HG02852 (cell line): ENCODE measurements around the gene CIDEA.

Source experiments
- ATAC-seq: cut with Tn5 transposase; IDR thresholded peaks from one replicate; pipeline ENCODE4 v1.9.1; 2021; ENCODE audit warnings: mild to moderate bottlenecking, moderate library complexity; ENCODE audit not compliant: unreplicated experiment

Gene CIDEA

DNA sequence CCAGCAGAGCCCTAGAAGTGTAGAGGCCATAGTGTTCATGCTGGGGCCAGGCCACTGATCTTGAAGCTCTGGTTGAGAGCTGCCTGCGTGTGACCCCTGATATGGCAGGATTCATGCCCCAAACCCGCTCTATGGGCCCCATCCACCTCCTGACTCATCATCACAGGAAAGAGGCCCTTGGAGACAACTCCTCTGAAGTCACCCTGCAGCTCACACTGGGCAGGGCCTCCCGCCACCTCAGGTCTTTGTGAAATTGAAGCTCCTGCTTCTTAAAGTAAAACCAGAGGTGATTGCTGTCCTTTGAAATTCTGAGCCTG is 41.9 kb downstream of the CIDEA start:
- no peak for ATAC-seq

DNA sequence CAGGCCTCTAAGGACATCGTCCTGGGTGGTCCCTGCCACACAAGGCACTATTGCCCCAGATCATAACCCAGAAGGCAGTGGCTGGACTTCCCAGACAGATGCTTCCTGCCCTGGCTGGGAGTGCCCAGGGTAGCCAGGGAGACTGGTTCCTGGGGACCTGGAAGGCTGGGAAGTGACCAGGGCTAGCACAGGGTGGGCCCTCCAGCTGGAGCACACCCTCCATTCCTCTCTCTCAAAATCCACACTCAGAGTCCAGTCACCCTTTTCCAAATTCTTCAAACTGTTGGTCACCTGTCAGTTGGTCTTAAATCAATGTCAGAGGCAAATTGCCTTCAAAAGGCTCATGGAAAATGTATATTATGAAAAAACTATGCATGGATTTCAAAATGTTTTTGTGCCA is 42.3 kb downstream of the CIDEA start:
- no peak for ATAC-seq

DNA sequence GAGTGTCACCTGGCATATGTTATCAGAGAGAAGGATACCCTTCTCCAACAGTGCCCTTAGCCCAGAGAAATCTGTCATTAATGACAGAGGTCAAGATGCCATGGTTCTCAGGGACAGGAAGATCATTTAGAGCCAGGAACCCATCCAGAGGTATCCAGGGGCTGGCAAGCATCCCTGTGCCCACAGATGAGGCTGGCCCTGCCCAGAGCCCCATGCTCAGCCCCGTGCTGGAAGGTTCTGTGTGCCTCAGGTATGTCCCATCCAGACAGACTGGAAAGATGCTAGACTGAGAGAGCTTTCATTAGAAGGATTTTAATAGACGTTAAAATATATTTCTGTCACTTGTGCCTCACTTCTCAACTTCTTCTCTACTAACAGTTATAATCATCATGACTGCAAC is 45.7 kb downstream of the CIDEA start:
- no peak for ATAC-seq

DNA sequence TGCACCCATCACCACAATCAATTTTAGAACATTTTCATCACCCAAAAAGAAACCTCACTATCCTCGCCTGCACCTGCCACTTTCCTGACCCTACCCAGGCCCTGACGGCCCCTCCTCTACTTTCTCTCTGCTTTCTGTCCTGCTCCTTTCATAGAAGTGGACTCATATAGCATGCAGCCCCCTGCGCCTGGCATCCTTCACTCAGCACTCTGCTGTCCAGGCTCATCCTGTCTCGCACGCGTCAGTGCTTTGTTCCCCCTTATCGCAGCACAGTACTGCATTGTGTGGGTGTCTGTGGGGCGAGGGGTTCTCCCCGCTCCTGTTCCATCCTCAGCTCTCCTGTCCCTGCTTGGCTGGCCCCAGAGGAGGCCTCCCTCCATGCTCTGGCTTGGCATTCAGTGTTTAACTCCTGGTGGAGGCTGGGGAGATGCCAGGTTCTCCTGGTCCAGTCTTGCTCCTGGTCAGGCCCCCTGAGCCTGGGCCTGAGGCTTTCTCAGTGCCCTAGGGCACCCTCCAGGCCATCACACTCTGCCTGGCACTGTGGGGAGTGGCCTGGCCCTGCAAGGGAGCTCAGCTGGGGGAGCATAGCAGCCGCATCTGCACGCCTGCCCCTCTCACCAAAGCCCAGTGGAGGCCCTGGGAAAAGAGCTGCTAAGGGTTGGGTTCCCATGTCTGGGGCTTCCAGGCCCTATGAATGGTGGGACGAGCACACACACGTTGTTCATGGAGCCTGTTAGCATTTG is 47.3 kb downstream of the CIDEA start:
- ATAC-seq, result no peak

DNA sequence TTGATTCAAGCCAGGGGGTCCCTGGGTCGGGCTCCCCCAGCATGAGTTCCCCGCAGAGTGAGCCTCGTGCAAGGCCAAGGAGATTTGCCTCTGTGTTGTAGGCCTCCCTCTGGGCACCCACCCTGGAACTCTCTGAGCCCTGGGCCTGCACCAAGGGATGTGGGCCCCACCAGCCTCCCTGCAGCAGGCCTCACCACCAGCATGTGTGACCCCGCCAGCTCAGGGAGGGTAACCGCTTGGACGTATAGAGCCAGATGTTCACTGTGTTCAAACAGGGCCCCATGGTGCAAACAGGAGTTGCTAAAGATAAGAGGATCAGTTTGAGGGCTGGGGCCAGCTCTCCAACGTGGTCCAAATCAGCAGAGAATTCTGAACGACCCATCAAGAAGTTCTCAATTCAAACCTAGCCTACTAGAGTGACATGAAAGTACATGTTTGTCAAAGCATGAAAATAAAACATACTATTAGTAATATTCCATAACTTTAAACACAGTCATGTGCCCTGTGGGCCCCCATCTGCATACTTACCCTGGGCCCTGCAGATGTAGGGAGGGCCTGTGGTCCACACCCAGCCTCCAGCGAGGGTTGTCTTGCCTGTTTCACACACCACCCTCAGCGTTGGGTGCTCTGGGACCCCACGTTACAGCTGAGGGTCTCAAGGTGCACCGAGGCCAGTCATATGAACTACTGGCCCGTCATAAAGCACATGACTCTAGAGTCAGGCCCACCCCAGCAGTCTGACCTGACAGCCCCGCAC is 48.4 kb downstream of the CIDEA start:
- no peak for ATAC-seq

DNA sequence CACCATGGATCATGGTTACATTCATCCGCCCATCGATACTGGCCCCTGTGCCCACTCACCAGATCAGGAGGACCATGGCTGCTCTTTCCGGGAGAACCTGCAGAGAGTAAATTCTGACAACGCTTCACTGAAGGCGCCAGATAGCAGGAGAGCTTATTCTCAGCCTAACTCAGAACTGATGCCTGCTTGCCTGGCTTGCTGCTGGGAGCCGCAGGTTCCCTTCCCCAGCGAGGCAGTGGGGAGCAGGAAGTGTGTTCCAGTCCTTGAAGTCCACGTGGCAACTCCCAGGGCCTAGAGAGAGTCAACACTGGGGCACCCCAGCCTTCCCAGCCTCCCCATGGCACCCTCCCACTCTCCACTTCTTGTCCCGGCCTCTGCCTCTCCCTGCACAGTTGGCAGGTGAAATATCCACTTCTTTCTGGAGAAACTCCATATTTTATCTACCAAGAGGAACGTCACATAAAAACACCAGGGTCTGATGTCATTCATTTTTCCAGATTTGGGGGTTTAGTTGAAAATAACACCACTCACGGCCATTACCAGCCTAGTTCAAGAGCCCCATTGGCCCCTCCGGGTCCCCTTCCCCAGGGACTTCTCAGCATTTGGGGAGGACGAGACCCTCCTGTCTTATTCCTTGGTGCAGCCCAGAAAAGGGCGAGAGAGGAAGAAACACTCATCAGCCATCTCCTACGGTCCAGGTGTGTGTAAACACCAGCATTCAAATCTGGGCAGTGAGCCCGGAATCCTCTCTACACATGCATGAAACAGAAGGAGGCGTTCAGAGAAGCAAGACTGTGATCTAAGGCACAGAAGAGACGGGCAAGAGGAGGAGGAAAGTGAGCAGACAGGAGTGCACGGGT is 50.4 kb downstream of the CIDEA start:
- ATAC-seq, result no peak

DNA sequence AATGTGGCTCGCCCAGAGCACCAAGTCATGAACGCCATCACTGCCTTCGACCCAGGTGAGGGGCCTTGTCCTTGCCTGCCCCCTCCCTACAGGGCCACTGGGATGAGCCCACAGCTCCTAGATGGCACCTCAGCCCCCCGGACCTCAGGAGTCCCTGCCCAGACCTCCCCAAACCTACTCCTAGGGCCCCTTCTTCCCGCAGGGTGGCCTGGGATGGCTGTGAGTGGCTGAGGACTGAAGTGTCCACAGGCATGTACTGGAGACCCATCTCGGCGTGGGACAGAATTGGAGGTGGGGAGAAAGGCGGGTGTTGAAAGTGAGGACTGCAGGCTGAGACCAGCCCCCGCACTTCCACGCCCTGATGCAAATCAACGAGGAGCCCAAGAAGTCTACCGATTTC is 51.0 kb downstream of the CIDEA start:
- no peak for ATAC-seq

DNA sequence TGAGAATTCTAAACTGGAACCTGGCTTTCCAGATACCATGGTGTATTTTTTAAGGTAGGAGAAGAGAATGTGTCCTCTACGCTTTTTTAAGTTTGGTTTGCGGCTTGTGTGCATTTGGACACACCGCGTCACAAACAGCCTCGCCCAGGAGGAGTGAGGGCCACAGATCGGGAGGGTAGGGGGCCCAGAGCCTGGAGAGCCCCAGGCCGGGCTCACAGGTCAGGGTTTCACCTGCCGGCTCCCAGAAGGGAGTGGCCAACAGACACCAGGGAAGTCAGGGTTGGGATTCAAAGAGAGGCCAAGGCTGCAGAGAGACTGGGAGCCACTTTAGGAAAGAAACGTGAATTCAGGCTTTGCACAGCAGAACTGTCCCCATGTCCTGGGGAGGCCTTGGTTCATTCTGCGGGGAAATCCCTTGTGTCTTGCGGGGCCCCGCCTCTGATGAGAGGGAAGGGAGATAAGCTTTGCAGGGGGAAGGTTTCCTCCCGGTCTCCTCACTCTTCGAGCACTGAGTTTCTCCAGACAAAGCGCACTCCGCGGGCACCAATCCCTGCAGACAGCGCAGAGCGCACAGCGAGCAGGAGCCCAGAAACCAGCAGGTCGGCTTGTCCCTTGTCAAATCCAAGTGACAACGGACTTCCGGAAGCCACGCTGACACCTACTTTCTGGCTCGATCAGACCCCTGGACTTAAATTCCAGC is 51.9 kb downstream of the CIDEA start:
- no peak for ATAC-seq

DNA sequence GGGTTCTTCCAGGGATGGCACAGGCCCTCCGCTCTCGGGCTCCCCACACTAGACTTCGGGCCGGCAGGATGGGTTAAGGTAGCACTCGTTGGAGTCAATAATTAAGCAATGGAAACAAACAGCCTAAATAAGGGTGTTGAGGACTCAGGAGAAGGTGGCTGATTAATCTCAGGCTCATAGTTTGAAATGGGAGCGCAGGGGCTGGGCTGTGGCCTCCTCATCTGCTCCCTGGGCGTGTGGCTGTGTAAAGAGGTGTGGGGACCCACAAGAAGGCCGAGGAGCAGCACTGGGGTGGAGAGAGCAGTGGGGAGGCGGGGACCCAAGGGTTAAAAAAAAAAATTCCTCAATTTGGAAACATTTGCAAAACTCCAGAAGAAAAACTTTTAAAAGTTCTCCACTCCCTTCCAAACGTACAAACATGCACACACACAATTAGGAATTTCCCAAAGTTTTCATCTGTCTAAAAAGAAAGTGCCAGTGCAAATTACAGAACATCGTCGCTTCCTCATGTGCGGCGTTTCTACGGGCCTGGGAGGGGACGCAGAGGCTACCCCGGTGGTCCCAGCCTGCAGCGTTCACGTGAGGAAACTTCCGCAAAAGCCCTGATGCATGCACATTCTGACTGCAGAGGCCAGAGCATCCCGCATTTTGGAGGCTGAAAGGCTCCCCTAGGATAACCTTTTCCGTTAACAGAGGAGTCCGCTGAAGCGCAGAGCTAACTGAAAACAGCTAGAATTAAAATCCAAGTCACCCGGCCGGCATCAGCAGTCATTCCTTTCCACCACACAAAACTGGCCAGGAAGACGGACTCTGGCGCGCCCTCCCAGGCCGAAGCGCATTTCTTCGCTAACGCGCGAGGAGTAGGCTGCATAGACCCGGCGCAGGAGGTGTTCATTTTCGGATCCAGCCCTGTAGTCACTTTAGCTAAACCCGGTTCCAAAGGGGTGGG is 52.9 kb downstream of the CIDEA start:
- ATAC-seq, result peak; percentile 9

DNA sequence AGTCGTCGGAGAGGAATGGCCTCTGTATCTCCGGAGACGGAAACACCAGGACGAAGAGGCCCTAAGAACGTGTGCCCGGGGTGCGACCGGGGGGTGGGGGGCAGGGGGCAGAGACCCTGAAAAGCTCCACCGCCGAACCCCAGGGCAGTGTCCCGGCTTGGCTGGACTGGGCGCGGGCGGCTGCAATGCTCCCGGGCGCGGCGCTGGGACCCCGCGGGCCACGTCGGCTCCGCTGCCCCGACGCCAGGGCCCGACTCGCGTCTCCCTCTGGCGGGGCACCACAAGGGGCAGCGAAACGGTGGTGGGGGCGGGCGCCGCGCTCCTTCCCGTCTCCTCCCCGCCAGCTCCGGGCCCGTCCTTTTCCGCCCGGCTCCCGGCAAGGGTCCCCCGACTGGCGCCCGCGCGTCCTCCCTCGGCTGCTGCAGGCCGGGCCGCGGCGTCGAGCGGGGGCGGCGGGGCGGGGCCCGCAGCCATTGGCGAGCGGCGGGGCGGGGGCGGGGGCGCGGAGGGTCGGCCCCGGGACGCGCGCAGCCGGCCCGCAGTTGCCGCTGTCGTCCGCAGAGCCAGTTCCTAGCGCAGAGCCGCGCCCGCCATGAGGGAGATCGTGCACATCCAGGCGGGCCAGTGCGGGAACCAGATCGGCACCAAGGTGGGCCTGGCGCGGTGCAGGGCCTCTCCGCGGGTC is 53.7 kb downstream of the CIDEA start, which contains the start of gene TUBB6:
TUBB6 (plus strand) TSS at position 541 of the 685 bp plus-strand sequence; CDS start at position 593, 52 bp downstream.
- peak; percentile 56 for ATAC-seq

DNA sequence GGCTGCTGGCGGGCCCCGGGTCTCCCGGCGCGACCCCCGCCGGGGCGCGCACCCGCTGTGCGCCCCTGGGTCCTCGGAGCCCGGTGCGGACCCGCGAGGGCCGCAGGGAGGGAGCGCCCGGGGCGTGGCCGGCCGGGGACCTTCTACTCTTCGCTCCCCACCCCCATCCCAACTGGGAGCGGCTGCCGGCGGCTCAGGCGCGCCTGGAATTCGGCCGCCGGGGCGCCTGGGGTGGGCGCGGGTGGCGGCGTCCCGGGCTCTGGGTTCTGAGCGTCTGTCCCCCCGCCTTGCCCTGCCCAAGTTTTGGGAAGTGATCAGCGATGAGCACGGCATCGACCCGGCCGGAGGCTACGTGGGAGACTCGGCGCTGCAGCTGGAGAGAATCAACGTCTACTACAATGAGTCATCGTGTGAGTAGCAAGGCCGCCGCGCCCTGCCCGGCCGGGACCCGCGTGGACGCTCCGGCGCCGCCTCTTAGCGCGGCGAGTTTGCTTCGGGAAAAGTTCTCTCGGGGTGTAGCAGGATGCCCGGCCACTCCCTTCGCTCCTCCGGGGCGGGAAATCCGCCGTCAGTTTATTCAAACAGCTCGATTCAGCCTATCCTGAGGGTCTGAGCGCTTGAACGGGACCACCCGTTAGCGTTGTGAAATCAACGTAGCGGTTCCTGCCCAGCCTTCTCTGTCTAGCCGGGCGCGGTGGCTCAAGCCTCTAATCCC is 54.4 kb downstream of the CIDEA start:
- ATAC-seq, result peak; percentile 68

DNA sequence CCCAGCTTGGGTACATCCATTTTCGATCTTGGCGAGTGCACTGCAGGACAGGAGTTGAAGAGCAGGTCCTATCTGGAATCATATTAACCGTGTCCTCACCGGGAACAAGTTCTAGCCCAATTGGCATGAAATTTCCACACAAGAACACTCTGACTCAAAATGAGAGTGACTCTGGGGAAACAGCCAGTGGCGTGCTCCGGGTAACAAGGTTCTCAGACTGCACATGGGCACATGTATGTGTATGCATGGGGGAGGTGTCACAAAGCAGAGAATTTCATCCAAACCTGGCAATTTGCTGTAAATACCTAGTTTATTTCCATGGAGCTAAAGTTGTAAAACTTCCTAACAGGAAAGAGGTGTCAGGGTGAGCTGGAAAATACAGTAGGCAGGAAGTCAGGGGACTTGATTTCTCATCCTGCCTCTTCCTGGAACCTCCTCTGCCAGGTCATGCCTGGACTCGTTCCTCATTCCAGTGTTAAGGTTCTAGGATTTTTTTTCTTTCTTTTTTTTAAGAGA is 55.6 kb downstream of the CIDEA start:
- no peak for ATAC-seq

DNA sequence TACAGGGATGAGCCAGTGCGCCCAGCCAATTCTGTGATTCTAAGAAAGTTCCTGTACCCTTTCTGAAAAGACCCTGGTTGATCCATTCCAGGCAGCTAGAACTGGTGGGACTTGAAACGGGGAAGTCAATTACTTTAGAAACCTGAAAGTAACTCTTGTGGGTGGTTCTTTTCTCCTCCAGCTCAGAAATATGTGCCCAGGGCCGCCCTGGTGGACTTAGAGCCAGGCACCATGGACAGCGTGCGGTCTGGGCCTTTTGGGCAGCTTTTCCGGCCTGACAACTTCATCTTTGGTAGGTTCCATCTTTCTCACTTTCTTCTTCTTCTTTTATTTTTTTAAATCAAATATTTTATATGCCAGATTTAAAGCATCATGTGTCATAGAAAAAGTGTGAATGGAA is 56.6 kb downstream of the CIDEA start:
- no peak for ATAC-seq

DNA sequence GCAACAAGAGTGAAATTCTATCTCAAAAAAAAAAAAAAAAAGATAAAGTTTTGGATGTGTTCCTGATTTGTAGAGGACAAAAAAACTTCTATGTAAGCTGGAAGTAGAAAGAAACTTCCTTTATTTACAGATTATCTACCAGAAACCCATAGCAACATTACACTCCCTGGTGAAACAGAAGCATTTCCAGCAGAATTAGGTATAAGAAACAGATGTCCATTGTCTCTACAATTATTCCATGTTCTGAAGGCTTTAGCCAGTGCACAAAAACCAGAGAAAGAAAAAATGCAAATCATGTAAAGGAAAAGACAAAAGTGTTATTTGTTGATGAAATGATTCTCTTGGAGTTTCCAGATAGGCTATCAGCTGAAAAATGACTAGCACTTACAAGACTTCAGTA is 58.8 kb downstream of the CIDEA start:
- ATAC-seq, result no peak

DNA sequence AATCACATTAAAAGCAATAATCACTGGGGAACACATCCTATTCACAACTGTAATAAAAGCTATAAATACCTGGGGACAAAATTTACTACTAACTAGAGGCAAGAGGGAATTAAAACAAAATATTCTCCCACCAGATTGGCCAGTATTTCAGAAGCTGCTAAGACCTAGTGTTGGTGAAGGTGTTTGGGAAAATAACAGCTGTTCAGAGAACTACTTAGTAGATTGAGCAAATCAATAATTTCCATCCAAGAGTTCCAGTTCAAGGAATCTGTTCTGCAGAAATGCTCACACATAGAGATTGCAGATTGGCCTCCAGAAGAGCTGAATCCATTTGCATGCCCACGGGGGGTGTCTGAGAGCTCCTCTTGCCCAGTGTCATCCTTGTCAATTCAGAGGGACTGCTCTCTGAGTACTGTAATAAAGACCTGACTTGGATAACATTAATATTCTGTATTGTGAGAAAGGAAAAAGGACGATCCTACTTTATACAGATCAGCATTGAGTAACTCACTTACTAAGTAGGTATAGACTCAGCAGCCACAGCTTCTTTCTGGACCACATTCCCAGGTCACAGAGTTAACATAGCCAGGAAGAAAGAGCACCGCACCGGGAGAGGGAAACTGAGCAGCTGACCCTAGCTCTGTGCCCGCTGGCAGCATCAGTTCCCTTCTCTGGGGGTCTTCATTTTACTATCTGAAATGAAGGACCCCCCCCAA is 59.5 kb downstream of the CIDEA start:
- no peak for ATAC-seq

DNA sequence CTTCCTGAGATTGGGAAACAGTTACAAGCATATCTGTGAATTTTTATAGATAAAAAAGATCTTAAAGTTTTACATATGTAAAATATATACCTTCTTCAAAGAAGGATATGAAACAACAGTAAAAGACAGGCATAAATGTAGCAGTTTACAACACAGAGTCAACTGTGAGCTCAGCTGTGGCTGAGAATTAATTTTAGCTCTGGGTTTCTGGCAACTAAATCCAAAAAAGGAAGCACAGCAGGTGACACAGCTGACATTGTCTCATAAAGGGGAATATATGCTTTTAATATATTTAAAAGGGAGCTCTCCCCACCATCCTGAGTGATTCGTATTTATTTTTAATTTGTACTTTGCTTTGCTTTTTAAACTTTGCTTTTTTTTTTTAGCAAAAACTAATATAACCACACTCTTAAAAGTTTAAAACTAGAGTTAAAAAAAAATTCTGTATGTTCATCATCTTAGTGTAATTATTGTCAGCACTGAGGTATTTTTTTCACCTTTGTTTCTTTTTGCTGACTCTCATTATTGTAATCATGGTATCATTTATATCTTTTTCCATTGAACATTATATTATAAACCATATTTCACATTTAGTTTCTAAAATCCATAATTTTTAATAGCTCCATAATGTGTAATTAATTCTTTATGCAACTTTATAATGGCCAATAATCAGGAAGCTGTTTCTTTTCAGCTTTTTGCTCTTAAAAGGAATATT is 60.6 kb downstream of the CIDEA start:
- peak; percentile 54 for ATAC-seq

DNA sequence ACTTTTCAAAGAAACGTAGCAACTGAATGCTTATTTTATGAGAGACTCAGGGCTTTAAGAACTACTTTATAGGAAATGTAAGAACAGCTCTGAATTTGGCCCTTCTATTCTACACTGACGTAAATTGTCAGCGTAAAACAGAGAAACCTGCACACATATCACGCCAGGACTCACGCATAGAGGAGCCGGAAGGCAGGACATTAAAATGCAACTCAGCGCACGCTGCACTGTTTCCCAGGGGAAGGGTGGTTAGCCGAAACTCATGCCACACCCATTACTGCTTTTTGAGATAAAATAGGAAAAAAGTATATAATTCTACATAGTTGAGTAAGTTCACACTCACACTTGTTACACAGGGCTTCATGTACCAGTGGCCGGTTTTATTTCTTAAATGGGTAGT is 61.3 kb downstream of the CIDEA start:
- ATAC-seq, result no peak
